A673 (cell line): Measurements from ENCODE around the gene CRYBG3. TPM values are rescaled to one million over a fixed set of nuclear protein-coding genes. Genes with fewer than 3 reads are reported as not detected.

ENCODE experiments used
- BruUV-seq: library from RNA; stranded (reverse); fragments of 400-500 nt; replicated peaks from 2 replicates; lab custom pipeline; 2021; lab: Mats Ljungman, UMichigan
- CTCF ChIA-PET: fragments of 300-600 bp; sonication (Branson Sonifier 250); formaldehyde crosslinking; loops from one replicate; lab custom pipeline; 2022; ENCODE audit warnings: antibody characterized with exemption; lab: Charles Lee
- POLR2A ChIA-PET: fragments of 300-600 bp; sonication (Branson Sonifier 250); formaldehyde crosslinking; loops from one replicate; lab custom pipeline; 2022; ENCODE audit warnings: antibody characterized with exemption; ENCODE audit not compliant: low non-redundant PET; lab: Charles Lee
- DNase-seq: peaks from one replicate; pipeline ENCODE4 v3.0.0-alpha.2; 2015; ENCODE audit warnings: low spot score
- H3K27ac ChIP-seq: fragments of 200-600 bp; sonication (generic); 2 replicates; pipeline ENCODE4 v1.5.1; 2016; ENCODE audit warnings: mixed run types, low read depth, mild to moderate bottlenecking, mixed read lengths, antibody characterized with exemption, low read length; ENCODE audit not compliant: poor library complexity, severe bottlenecking
- H3K27me3 ChIP-seq: fragments of 200-600 bp; sonication (generic); replicated peaks from 2 replicates; pipeline ENCODE4 v1.6.1; 2017; ENCODE audit warnings: mixed run types, low read depth, mild to moderate bottlenecking, mixed read lengths, antibody characterized with exemption, low read length; ENCODE audit not compliant: insufficient read depth, poor library complexity
- H3K36me3 ChIP-seq: fragments of 200-600 bp; sonication (generic); 2 replicates; pipeline ENCODE4 v1.6.1; 2016; ENCODE audit warnings: mixed run types, mild to moderate bottlenecking, mixed read lengths, antibody characterized with exemption, low read length; ENCODE audit not compliant: insufficient read depth, poor library complexity, severe bottlenecking
- H3K4me1 ChIP-seq: fragments of 200-600 bp; sonication (generic); 2 replicates; pipeline ENCODE4 v1.6.1; 2017; ENCODE audit warnings: mixed run types, mild to moderate bottlenecking, mixed read lengths, antibody characterized with exemption, low read length; ENCODE audit not compliant: insufficient read depth, poor library complexity, severe bottlenecking
- H3K4me3 ChIP-seq: fragments of 200-600 bp; sonication (generic); 2 replicates; pipeline ENCODE4 v1.5.1; 2016; ENCODE audit warnings: low read depth, mixed run types, mild to moderate bottlenecking, mixed read lengths, low read length; ENCODE audit not compliant: poor library complexity, severe bottlenecking
- H3K9me3 ChIP-seq: fragments of 200-600 bp; sonication (generic); 2 replicates; pipeline ENCODE4 v1.6.1; 2016; ENCODE audit warnings: mixed run types, low read depth, mild to moderate bottlenecking, mixed read lengths, antibody characterized with exemption, low read length; ENCODE audit not compliant: poor library complexity, severe bottlenecking
- EZH2 ChIP-seq: fragments of 200-600 bp; sonication (generic); IDR thresholded peaks from 2 replicates; pipeline ENCODE4 v1.6.1; 2017; ENCODE audit warnings: borderline replicate concordance, low read depth, mild to moderate bottlenecking, mixed read lengths, antibody characterized with exemption, low read length; ENCODE audit not compliant: poor library complexity, severe bottlenecking
- intact Hi-C: fragments of 100-400 bp; cut with micrococcal nuclease; formaldehyde crosslinking; loops from one replicate; pipeline ENCODE4 v1.10.0; 2022; ENCODE audit not compliant: unreplicated experiment
- total RNA-seq: library from RNA; stranded (reverse); gene quantifications from 2 replicates; pipeline ENCODE4 v1.2.3, GENCODE V29; 2021
- TF ChIP-seq, protein P1 (sequence below): fragments of 300-800, 200-600 bp; sonication (generic); conservative IDR thresholded peaks from 2 replicates; pipeline ENCODE4 v1.5.1; 2017; ENCODE audit warnings: low read depth, mild to moderate bottlenecking, antibody characterized with exemption, low read length, moderate library complexity, mixed read lengths

Gene CRYBG3
- total RNA-seq, 1 experiment from 2014 or later: 8.6 TPM

DNA sequence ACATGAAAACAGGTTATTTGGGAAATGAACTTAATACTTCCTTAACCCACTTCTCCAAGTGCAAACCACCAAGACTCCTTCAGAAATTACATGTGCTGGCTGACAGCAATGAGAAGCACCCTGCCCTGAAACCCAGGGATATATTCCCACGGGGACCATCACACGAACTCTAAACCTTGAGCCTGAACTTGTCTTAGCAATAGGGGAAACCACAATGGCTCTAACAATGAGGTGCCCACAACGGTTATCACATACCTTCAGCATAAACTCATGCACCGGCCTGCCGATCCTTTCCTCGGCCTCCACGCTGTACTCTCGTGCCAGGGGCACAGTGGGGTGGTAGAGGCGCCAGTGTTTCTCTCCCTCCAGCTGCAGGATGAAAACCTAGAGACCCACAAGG lies 137.0 kb downstream of the CRYBG3 start:
- Histone ChIP-seq H3K36me3 (no peaks in the 10 kb centered on the region), H3K4me1 (peaks cover 12% of the 10 kb centered on the region), H3K27ac (no peak overlapping the region), H3K27me3 (no peaks in the 10 kb centered on the region), H3K9me3 (no peaks in the 10 kb centered on the region), H3K4me3 (no peak overlapping the region)
- DNase-seq: no peak
- BruUV-seq: no TSS peak
- TF ChIP-seq, protein P1, sequence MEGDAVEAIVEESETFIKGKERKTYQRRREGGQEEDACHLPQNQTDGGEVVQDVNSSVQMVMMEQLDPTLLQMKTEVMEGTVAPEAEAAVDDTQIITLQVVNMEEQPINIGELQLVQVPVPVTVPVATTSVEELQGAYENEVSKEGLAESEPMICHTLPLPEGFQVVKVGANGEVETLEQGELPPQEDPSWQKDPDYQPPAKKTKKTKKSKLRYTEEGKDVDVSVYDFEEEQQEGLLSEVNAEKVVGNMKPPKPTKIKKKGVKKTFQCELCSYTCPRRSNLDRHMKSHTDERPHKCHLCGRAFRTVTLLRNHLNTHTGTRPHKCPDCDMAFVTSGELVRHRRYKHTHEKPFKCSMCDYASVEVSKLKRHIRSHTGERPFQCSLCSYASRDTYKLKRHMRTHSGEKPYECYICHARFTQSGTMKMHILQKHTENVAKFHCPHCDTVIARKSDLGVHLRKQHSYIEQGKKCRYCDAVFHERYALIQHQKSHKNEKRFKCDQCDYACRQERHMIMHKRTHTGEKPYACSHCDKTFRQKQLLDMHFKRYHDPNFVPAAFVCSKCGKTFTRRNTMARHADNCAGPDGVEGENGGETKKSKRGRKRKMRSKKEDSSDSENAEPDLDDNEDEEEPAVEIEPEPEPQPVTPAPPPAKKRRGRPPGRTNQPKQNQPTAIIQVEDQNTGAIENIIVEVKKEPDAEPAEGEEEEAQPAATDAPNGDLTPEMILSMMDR: no peak
- TF ChIP-seq EZH2: no peak
- ChIA-PET POLR2A (no interaction called here), CTCF (no interaction called here)
- intact Hi-C loops: no loop called here

DNA sequence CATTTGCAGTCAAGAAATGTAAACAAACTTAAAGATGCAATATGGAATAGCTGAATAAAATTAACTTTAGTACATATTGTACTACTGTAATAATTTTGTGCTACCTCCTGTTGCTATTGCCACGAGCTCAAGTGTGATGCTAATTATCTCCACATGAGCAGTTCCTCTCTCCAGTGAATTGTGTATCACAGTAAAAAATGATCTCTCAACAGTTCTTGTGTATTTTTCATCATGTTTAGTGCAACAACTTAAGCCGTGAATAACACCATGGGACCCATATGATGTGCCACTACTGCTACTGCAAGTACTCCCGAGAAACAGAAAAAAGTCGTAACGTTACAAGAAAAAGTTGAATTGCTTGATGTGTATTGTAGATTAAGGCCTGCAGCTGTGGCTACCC lies 138.1 kb downstream of the CRYBG3 start:
- CTCF ChIA-PET: no interaction called here
- TF ChIP-seq, protein P1: no peak
- Histone ChIP-seq H3K9me3 (no peaks in the 10 kb centered on the region), H3K4me1 (peaks cover 12% of the 10 kb centered on the region), H3K36me3 (no peaks in the 10 kb centered on the region), H3K4me3 (no peak overlapping the region), H3K27ac (no peak overlapping the region), H3K27me3 (no peaks in the 10 kb centered on the region)
- intact Hi-C loops: no loop called here
- POLR2A ChIA-PET: no interaction called here
- no TSS peak for BruUV-seq
- peak; percentile 62 for DNase-seq

DNA sequence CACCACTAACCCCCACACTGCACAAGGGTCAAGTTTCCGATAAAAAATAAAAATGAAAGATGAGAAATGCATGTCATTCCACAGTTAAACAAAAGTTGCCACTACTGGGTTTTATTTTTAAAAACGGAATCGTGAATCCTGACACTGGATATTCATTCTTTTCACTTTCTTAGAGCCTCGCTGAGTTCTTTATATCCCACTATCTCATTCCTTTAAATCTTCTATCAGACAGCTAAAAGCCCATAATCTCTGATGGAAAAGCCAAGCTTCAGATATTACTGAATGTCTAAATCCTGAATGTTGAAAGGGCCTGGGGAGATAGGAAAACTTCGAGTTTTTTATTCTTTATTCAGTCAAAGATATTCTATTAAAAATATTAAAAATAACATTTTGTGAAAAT lies 138.7 kb downstream of the CRYBG3 start:
- POLR2A ChIA-PET: no interaction called here

More for the DNA sequence above, 138.7 kb downstream of the CRYBG3 start:
- no peak for DNase-seq
- H3K9me3 ChIP-seq: no peaks in the 10 kb centered on the region
- intact Hi-C loops: no loop called here
- H3K27me3 ChIP-seq: no peaks in the 10 kb centered on the region
- H3K27ac ChIP-seq: no peak overlapping the region
- peaks cover 12% of the 10 kb centered on the region for H3K4me1 ChIP-seq
- no peaks in the 10 kb centered on the region for H3K36me3 ChIP-seq
- no peak overlapping the region for H3K4me3 ChIP-seq
- no TSS peak for BruUV-seq
- CTCF ChIA-PET: no interaction called here
- TF ChIP-seq, protein P1: no peak
- no peak for TF ChIP-seq EZH2
